Measurements from ENCODE around the gene LTBP1. TPM values are rescaled to one million over a fixed set of nuclear protein-coding genes. Genes with fewer than 3 reads are reported as not detected.

The LTBP1 gene
- total and polyA plus RNA-seq, 10 of the 15 experiments (the other 5 are each of a cell fraction or from before 2014, with no cell fraction given) = 0.01 to 0.28 (median 0.12) TPM; not detected in 2

GRCh38 chr2:32925976-32926707 lies 20.6 kb upstream of the LTBP1 start (continued):
- TF ChIP-seq, protein P1, sequence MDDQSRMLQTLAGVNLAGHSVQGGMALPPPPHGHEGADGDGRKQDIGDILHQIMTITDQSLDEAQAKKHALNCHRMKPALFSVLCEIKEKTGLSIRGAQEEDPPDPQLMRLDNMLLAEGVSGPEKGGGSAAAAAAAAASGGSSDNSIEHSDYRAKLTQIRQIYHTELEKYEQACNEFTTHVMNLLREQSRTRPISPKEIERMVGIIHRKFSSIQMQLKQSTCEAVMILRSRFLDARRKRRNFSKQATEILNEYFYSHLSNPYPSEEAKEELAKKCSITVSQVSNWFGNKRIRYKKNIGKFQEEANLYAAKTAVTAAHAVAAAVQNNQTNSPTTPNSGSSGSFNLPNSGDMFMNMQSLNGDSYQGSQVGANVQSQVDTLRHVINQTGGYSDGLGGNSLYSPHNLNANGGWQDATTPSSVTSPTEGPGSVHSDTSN (IDR thresholded peaks at IDR 0.05; ENCODE audit: insufficient replicate concordance, low read depth, low read length) = no peak
- TF ChIP-seq RBBP5 (conservative IDR thresholded peaks at IDR 0.05) (no peak), RUNX3 (IDR thresholded peaks at IDR 0.05; ENCODE audit: low read length) (no peak), DPF2 (IDR thresholded peaks at IDR 0.05) (no peak), TCF12 (IDR thresholded peaks at IDR 0.05; ENCODE audit: low read depth, low read length) (no peak), CBX3 (IDR thresholded peaks at IDR 0.05; ENCODE audit: borderline replicate concordance, low read depth) (no peak), SIN3A (IDR thresholded peaks at IDR 0.05; ENCODE audit: low read depth, low read length) (no peak), TARDBP (IDR thresholded peaks at IDR 0.05; ENCODE audit: borderline replicate concordance) (no peak), SREBF1 (IDR thresholded peaks at IDR 0.05; ENCODE audit: low read length) (no peak)
- TF ChIP-seq, protein P2, sequence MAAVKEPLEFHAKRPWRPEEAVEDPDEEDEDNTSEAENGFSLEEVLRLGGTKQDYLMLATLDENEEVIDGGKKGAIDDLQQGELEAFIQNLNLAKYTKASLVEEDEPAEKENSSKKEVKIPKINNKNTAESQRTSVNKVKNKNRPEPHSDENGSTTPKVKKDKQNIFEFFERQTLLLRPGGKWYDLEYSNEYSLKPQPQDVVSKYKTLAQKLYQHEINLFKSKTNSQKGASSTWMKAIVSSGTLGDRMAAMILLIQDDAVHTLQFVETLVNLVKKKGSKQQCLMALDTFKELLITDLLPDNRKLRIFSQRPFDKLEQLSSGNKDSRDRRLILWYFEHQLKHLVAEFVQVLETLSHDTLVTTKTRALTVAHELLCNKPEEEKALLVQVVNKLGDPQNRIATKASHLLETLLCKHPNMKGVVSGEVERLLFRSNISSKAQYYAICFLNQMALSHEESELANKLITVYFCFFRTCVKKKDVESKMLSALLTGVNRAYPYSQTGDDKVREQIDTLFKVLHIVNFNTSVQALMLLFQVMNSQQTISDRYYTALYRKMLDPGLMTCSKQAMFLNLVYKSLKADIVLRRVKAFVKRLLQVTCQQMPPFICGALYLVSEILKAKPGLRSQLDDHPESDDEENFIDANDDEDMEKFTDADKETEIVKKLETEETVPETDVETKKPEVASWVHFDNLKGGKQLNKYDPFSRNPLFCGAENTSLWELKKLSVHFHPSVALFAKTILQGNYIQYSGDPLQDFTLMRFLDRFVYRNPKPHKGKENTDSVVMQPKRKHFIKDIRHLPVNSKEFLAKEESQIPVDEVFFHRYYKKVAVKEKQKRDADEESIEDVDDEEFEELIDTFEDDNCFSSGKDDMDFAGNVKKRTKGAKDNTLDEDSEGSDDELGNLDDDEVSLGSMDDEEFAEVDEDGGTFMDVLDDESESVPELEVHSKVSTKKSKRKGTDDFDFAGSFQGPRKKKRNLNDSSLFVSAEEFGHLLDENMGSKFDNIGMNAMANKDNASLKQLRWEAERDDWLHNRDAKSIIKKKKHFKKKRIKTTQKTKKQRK (IDR thresholded peaks at IDR 0.05; ENCODE audit: low read depth, low read length) = no peak

All from GM12878 (cell line).